ACC112 (cell line): Measurements from ENCODE around the gene CORO2A.

ENCODE experiments used
- H2AFZ ChIP-seq: fragments of 200-600 bp; sonication (generic); one replicate; pipeline ENCODE4 v1.6.0; 2017; ENCODE audit warnings: antibody characterized with exemption, low read length; ENCODE audit not compliant: unreplicated experiment
- H3K27ac ChIP-seq: fragments of 200-600 bp; sonication (generic); 2 replicates; pipeline ENCODE4 v1.5.1; 2014; ENCODE audit warnings: low read depth, mild to moderate bottlenecking, antibody characterized with exemption, low read length, moderate library complexity
- H3K27me3 ChIP-seq: fragments of 200-600 bp; sonication (generic); 2 replicates; pipeline ENCODE4 v1.6.1; 2014; ENCODE audit warnings: mild to moderate bottlenecking, antibody characterized with exemption, low read length, moderate library complexity, mixed read lengths; ENCODE audit not compliant: insufficient read depth
- H3K36me3 ChIP-seq: fragments of 200-600 bp; sonication (generic); 2 replicates; pipeline ENCODE4 v1.6.1; 2016; ENCODE audit warnings: mild to moderate bottlenecking, antibody characterized with exemption, low read length, moderate library complexity, mixed read lengths; ENCODE audit not compliant: insufficient read depth
- H3K4me1 ChIP-seq: fragments of 200-600 bp; sonication (generic); one replicate; pipeline ENCODE4 v1.6.1; 2016; ENCODE audit warnings: low read length, mixed read lengths; ENCODE audit not compliant: insufficient read depth, unreplicated experiment, control insufficient read depth
- H3K4me3 ChIP-seq: fragments of 200-600 bp; sonication (generic); 2 replicates; pipeline ENCODE4 v1.5.1; 2014; ENCODE audit warnings: mild to moderate bottlenecking, low read depth, low read length
- H3K79me2 ChIP-seq: fragments of 200-600 bp; sonication (generic); one replicate; pipeline ENCODE4 v1.6.0; 2016; ENCODE audit warnings: low read length; ENCODE audit not compliant: control insufficient read depth, unreplicated experiment, insufficient read depth

The CORO2A gene

DNA sequence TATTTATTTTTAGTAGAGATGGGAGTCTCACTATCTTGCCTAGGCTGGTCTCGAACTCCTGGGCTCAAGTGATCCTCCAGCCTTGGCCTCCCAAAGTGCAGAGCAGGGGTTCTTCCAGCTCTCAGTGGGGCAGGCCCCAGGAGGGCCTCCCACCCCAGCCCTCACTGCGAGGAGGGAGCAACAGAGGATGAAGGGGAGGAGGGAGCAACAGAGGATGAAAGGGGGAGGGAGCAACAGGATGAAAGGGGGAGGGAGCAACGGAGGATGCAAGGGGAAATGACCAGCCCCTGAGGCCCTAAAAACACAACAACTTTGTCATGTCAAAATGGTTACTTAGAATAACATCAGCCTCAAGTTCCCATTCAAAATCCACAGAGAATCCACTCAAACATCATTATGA, 83.4 kb downstream of the CORO2A start:
- Histone ChIP-seq H2AFZ (no peak overlapping the region), H3K27ac (no peak overlapping the region), H3K79me2 (peaks cover 26% of the 10 kb centered on the region), H3K4me3 (no peak overlapping the region), H3K4me1 (no peaks in the 10 kb centered on the region), H3K36me3 (peaks cover 42% of the 10 kb centered on the region), H3K27me3 (no peaks in the 10 kb centered on the region)

DNA sequence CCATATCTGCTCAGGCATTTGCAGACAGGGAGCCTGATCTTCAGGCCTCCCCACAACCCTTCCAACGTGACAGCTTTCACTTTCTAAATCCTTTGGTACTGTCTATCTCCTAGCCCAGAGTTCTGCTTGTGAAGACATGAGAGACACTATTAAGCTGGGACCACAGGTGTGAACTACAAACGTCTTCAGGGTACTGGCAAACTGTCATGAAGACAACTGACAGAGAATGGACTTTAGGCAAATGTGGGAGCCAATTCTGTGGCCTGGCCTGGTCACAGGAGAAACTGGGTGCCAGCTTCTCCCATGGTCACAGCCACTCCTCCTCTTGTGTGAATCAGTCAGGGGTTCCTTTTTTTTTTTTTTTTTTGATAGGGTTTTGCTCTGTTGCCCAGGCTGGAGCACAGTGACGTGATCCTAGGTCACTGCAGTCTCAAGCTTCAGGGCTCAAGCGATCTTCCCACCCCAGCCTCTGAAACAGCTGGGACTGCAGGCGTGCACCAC, 83.9 kb downstream of the CORO2A start:
- Histone ChIP-seq H3K79me2 (peaks cover 25% of the 10 kb centered on the region), H3K27ac (no peak overlapping the region), H2AFZ (no peak overlapping the region), H3K36me3 (peaks cover 42% of the 10 kb centered on the region), H3K4me1 (no peaks in the 10 kb centered on the region), H3K27me3 (no peaks in the 10 kb centered on the region), H3K4me3 (no peak overlapping the region)

DNA sequence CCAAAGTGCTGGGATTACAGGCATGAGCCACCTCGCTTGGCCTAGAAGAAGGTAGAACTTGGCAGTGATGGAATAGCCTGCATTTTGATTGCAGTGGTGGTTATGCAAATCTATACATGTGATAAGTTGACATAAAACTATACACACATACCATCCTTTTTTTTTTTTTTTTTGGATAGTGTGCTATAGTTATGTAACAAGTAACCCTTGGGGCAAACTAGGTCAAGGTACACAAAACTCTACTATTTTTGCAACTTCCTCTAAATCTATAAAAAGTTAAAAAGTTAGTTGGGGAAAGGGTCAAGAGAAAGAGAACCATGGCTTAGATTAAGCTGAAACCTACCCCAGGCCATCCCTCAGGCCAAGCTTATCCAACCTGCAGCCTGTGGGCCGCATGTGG, 84.5 kb downstream of the CORO2A start:
- no peaks in the 10 kb centered on the region for H3K4me1 ChIP-seq

DNA sequence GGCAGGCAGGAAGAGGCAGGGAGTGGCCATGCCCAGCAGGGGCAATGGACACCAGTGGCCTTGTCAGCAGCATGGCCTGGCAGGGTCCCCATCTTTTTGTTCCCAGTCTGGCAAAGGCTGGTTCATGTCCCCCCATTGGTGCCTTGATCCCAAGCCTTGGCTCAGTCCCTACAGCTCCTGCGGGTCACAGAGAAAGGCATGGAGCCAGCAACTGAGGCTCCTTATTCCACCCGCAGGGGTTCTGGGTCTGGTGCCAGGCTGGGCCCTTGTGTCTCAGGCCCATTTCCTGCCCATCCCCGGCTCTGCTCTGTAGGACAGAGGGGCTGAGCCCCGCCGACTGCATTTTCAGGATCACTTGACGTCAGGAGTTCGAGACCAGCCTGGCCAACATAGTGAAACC, 87.4 kb downstream of the CORO2A start:
- peaks cover 31% of the 10 kb centered on the region for H3K36me3 ChIP-seq
- peaks cover 25% of the 10 kb centered on the region for H3K79me2 ChIP-seq
- no peaks in the 10 kb centered on the region for H3K4me1 ChIP-seq
- H2AFZ ChIP-seq, result no peak overlapping the region
- no peak overlapping the region for H3K27ac ChIP-seq
- H3K4me3 ChIP-seq, result no peak overlapping the region
- no peaks in the 10 kb centered on the region for H3K27me3 ChIP-seq

More for the DNA sequence above, 84.5 kb downstream of the CORO2A start:
- no peak overlapping the region for H3K27ac ChIP-seq
- H3K4me3 ChIP-seq, result no peak overlapping the region
- H3K27me3 ChIP-seq, result no peaks in the 10 kb centered on the region
- H3K79me2 ChIP-seq, result peaks cover 23% of the 10 kb centered on the region
- H3K36me3 ChIP-seq, result peaks cover 42% of the 10 kb centered on the region
- no peak overlapping the region for H2AFZ ChIP-seq

DNA sequence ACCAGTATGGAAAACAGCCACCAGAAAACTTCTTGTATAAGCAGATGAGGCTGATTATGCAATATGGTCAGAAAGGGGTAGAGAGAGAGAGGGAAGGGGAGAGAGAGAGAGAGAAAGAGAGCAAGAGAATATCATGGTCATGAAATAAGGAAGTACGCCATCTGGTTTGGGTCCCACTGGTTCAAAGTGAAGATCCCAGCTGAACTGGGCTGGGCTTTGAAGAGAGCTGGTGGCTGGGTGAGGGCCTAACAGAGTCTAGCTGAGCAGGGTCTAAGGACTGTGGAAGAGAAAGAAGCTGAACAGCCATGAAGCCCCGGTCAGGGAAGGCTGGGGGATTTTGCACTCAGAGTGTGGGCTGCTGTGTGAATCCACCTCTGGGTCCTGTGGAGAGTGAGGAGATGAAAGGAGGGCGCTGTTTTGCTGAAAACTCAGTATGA, 88.0 kb downstream of the CORO2A start:
- Histone ChIP-seq H3K27ac (no peak overlapping the region), H3K4me3 (no peak overlapping the region), H3K4me1 (no peaks in the 10 kb centered on the region), H2AFZ (no peak overlapping the region), H3K27me3 (no peaks in the 10 kb centered on the region), H3K36me3 (peaks cover 30% of the 10 kb centered on the region), H3K79me2 (peaks cover 25% of the 10 kb centered on the region)

DNA sequence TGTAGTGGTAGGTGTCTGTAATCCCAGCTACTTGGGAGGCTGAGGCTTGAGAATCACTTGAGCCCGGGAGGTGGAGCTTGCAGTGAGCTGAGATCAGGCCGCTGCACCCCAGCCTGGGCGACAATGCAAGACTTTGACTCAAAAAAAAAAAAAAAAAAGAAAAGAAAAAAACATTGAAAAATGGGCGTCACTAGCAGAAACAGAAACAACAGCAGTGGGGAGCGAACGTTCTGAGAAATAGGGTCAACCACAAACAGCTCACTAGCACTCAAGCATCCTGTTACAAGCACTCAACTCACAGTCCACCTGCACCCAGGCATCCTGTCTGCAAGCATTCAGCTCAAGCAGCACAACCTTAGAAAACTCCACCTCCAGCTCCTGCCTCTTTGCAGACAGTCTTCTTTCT, 90.6 kb downstream of the CORO2A start:
- Histone ChIP-seq H3K4me1 (no peaks in the 10 kb centered on the region), H3K79me2 (peaks cover 27% of the 10 kb centered on the region), H3K36me3 (peaks cover 25% of the 10 kb centered on the region), H2AFZ (no peak overlapping the region), H3K4me3 (no peak overlapping the region), H3K27me3 (no peaks in the 10 kb centered on the region), H3K27ac (no peak overlapping the region)

DNA sequence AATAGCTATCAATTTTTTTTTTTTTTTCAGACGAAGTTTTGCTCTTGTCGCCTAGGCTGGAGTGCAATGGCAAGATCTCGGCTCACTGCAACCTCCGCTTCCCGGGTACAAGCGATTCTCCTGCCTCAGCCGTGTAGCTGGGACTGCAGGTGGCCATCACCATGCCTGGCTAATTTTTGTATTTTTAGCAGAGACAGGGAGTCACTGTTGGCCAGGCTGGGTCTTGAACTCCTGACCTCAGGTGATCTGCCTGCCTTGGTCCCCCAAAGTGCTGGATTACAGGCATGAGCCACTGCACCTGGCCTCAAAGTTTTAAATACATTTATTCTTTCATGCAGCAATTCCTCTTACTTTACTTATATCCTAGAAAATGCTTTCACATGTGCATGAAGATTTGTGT, 91.0 kb downstream of the CORO2A start:
- Histone ChIP-seq H2AFZ (no peak overlapping the region), H3K4me3 (no peak overlapping the region), H3K4me1 (no peaks in the 10 kb centered on the region), H3K36me3 (peaks cover 22% of the 10 kb centered on the region), H3K27me3 (no peaks in the 10 kb centered on the region), H3K79me2 (peaks cover 27% of the 10 kb centered on the region), H3K27ac (no peak overlapping the region)

DNA sequence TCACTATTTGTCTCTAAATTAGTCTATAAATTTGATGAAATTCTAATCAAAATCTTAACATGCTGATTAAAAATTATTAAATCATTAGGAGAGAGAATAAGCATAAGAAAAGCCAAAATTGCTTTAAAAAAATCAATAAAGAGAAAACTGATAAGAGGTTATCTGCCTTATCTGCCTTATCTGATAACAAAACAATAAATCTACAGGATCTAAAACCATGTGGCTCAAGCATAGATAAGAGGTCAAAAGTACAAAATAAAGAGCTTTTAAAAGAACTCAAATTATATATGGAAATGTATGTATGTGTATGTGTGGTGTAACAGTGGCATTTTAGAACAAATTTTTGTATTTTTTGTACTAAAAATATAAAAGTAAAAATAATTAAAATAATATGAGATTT, 92.0 kb downstream of the CORO2A start:
- H2AFZ ChIP-seq, result no peak overlapping the region
- no peak overlapping the region for H3K27ac ChIP-seq
- no peak overlapping the region for H3K4me3 ChIP-seq
- peaks cover 19% of the 10 kb centered on the region for H3K79me2 ChIP-seq
- H3K27me3 ChIP-seq, result no peaks in the 10 kb centered on the region
- peaks cover 12% of the 10 kb centered on the region; the same call in 1 of the 2 replicates for H3K36me3 ChIP-seq
- H3K4me1 ChIP-seq, result no peaks in the 10 kb centered on the region

DNA sequence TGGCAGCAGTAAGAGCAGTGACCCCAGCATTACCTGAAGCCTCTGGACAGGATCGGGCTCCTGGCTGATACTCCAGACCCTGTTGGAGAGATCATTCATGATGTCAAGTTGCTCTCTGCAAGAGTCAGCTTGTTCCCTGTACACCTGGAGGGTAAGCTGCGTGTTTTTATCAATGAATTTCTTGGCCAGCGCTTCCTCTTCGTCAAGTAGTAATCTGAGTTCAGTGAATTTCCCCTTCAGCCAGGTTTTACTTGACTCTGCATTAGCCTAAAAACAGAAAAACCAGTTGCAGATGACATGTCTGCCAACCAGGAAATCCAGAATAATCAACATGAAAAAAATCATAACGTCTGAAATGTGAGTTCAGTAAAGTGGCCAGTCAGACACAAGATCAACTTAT, 92.5 kb downstream of the CORO2A start:
- H3K27ac ChIP-seq, result no peak overlapping the region
- peaks cover 12% of the 10 kb centered on the region; the same call in 1 of the 2 replicates for H3K36me3 ChIP-seq
- peaks cover 15% of the 10 kb centered on the region for H3K79me2 ChIP-seq
- H2AFZ ChIP-seq, result no peak overlapping the region
- H3K4me1 ChIP-seq, result no peaks in the 10 kb centered on the region
- no peaks in the 10 kb centered on the region for H3K27me3 ChIP-seq
- no peak overlapping the region for H3K4me3 ChIP-seq

DNA sequence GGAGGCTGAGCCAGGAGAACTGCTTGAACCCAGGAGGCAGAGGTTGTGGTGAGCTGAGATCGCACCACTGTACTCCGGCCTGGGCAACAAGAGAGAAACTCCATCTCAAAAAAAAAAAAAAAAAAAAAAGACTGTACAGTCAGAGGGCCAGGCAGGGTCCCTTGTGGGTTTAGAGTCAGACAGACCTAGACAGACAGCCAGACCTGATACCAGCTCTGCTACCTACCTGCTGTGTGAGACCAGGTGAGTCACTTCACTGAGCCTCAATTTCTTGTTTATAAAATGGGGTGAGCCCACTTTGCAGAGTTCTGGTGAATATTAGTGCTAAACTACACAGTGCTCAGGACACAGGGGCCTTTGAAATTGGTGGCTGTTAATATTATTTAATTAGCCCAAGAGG, 93.1 kb downstream of the CORO2A start:
- Histone ChIP-seq H3K4me3 (no peak overlapping the region), H3K27ac (no peak overlapping the region), H3K27me3 (no peaks in the 10 kb centered on the region), H3K4me1 (no peaks in the 10 kb centered on the region), H3K79me2 (peaks cover 15% of the 10 kb centered on the region), H3K36me3 (peaks cover 12% of the 10 kb centered on the region; the same call in 1 of the 2 replicates), H2AFZ (no peak overlapping the region)

DNA sequence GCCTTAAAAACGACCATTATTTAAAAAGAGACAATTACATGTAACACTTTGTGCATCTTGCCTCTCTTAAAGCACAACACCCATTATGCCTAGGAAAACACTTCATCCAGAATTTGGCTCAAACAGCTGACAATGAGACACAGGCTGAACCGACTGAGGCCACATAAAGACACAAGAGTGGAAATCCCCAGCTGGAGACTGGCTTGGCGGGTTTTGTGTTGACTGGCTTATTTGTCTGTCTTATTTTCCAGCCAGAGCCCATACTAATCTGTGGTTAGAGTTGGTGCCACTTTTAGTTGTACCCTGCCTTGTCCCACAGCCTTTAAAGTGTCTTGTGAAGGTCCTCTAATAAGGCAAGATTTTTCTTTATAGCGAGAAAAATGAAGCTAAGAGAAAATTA, 94.6 kb downstream of the CORO2A start:
- Histone ChIP-seq H3K36me3 (peaks cover 15% of the 10 kb centered on the region; the same call in 1 of the 2 replicates), H3K27ac (no peak overlapping the region)

More for the DNA sequence above, 94.6 kb downstream of the CORO2A start:
- H3K79me2 ChIP-seq, result peaks cover 13% of the 10 kb centered on the region
- no peak overlapping the region for H3K4me3 ChIP-seq
- no peaks in the 10 kb centered on the region for H3K27me3 ChIP-seq
- no peak overlapping the region for H2AFZ ChIP-seq
- no peaks in the 10 kb centered on the region for H3K4me1 ChIP-seq
